Cardiac muscle cell (in vitro differentiated cells and primary cell): ENCODE results near the gene MTFR1L. TPM values are rescaled to one million over a fixed set of nuclear protein-coding genes. Genes with fewer than 3 reads are reported as not detected.

Experiments used
- DNase-seq, 2 donors: peaks; one replicate each; pipeline versions ENCODE4 v3.0.0 to v3.0.0-alpha.2; 2010 to 2017; ENCODE audit warnings: low read depth in 1 of 2, low spot score in 1 of 2
- H3K27ac ChIP-seq: fragments of 200-600 bp; sonication (generic); 2 replicates; pipeline ENCODE4 v1.5.1; 2016
- H3K27me3 ChIP-seq: fragments of 200-600 bp; sonication (generic); 2 replicates; pipeline ENCODE4 v1.6.0; 2016; ENCODE audit warnings: control low read depth
- H3K36me3 ChIP-seq: fragments of 200-600 bp; sonication (generic); 2 replicates; pipeline ENCODE4 v1.5.1; 2016; ENCODE audit warnings: control low read depth
- H3K4me1 ChIP-seq: fragments of 200-600 bp; sonication (generic); 2 replicates; pipeline ENCODE4 v1.8.1; 2017; ENCODE audit warnings: low read depth, mild to moderate bottlenecking, mixed run types
- H3K4me3 ChIP-seq: fragments of 200-600 bp; sonication (generic); 2 replicates; pipeline ENCODE4 v1.5.1; 2016; ENCODE audit warnings: mild to moderate bottlenecking
- H3K9me3 ChIP-seq: fragments of 200-600 bp; sonication (generic); 2 replicates; pipeline ENCODE4 v1.5.1; 2017; ENCODE audit warnings: low read depth, mild to moderate bottlenecking, control low read depth
- CTCF ChIP-seq: IDR thresholded peaks from 2 replicates; pipeline ENCODE4 v1.5.1; 2012; ENCODE audit warnings: low read depth, mild to moderate bottlenecking, low read length
- polyA plus RNA-seq: library from polyadenylated mRNA; unstranded; fragments of >200 nt; fragmentation: Nextera tagmentation; extraction: Ambion mirVana; gene quantifications from 2 replicates; pipeline ENCODE4 v1.2.1, GENCODE V29; 2016
- total RNA-seq: library from RNA; depleted of rRNA; stranded (reverse); fragments of >200 nt; gene quantifications from 2 replicates; pipeline ENCODE4 v1.2.3, GENCODE V29; 2016

Gene MTFR1L
- total and polyA plus RNA-seq, 2 experiments from 2014 or later = 158 to 266 TPM

GRCh38 chr1:25864434-25864833, 44.7 kb downstream of the MTFR1L start:
- no peaks in the 10 kb centered on the region for H3K9me3 ChIP-seq
- no peak overlapping the region for H3K4me3 ChIP-seq
- no peaks in the 10 kb centered on the region for H3K36me3 ChIP-seq
- no peak for TF ChIP-seq CTCF
- DNase-seq = no peak
- no peak overlapping the region for H3K27ac ChIP-seq
- H3K27me3 ChIP-seq = no peaks in the 10 kb centered on the region
- H3K4me1 ChIP-seq = no peaks in the 10 kb centered on the region

- no peak for DNase-seq
- Histone ChIP-seq H3K36me3 (no peaks in the 10 kb centered on the region), H3K4me1 (peaks cover 5% of the 10 kb centered on the region), H3K9me3 (no peaks in the 10 kb centered on the region), H3K27me3 (no peaks in the 10 kb centered on the region), H3K4me3 (no peak overlapping the region), H3K27ac (no peak overlapping the region)
- no peak for TF ChIP-seq CTCF
Observed at GRCh38 chr1:25866288-25866687, 46.5 kb downstream of the MTFR1L start.

- H3K27ac ChIP-seq = no peak overlapping the region
- H3K4me3 ChIP-seq = no peak overlapping the region
- DNase-seq = no peak
- no peaks in the 10 kb centered on the region for H3K36me3 ChIP-seq
- H3K27me3 ChIP-seq = no peaks in the 10 kb centered on the region
- no peaks in the 10 kb centered on the region for H3K9me3 ChIP-seq
- H3K4me1 ChIP-seq = peaks cover 10% of the 10 kb centered on the region
- no peak for TF ChIP-seq CTCF
Observed at GRCh38 chr1:25867210-25867991, 47.6 kb downstream of the MTFR1L start.

- Histone ChIP-seq H3K27ac (no peak overlapping the region), H3K9me3 (no peaks in the 10 kb centered on the region), H3K4me1 (peaks cover 18% of the 10 kb centered on the region), H3K4me3 (no peak overlapping the region), H3K36me3 (no peaks in the 10 kb centered on the region), H3K27me3 (no peaks in the 10 kb centered on the region)
- TF ChIP-seq CTCF = no peak
- DNase-seq = no peak
Observed at GRCh38 chr1:25869909-25870606, 50.3 kb downstream of the MTFR1L start.

GRCh38 chr1:25870614-25871013, 50.9 kb downstream of the MTFR1L start:
- Histone ChIP-seq H3K4me3 (no peak overlapping the region), H3K27ac (no peak overlapping the region), H3K4me1 (peaks cover 18% of the 10 kb centered on the region), H3K27me3 (no peaks in the 10 kb centered on the region), H3K36me3 (no peaks in the 10 kb centered on the region), H3K9me3 (no peaks in the 10 kb centered on the region)
- TF ChIP-seq CTCF = no peak
- no peak for DNase-seq
